ENCODE results near the gene DNPH1. TPM values are rescaled to one million over a fixed set of nuclear protein-coding genes. Genes with fewer than 3 reads are reported as not detected.

DNPH1 gene
- total RNA-seq, 1 donor from 2014 or later = 27.2 TPM

Other genes starting within 250 kb of the DNPH1 start
- 44.3 and 46.1 TPM in 2 replicates for gene PPP2R5D, start 244.9 kb downstream of the DNPH1 start, total RNA-seq
- 66.2 and 67.8 TPM in 2 replicates for gene MEA1, start 215.5 kb downstream of the DNPH1 start, total RNA-seq
- 112 and 114 TPM in 2 replicates for gene KLHDC3, start 215.2 kb downstream of the DNPH1 start, total RNA-seq
- 58.1 and 66.2 TPM in 2 replicates for gene RRP36, start 207.9 kb downstream of the DNPH1 start, total RNA-seq
- 59.9 and 62.3 TPM in 2 replicates for gene CUL7, start 175.6 kb downstream of the DNPH1 start, total RNA-seq
- gene MRPL2, start 170.0 kb downstream of the DNPH1 start, total RNA-seq = 50.7 and 55.2 TPM in 2 replicates
- gene KLC4, start 169.8 kb downstream of the DNPH1 start, total RNA-seq = 39.0 and 44.5 TPM in 2 replicates
- 183 and 189 TPM in 2 replicates for gene PTK7, start 153.2 kb downstream of the DNPH1 start, total RNA-seq
- 29.8 and 32.5 TPM in 2 replicates for gene SRF, start 58.2 kb downstream of the DNPH1 start, total RNA-seq
- gene CUL9, start 47.3 kb downstream of the DNPH1 start, total RNA-seq = 39.5 and 41.9 TPM in 2 replicates
- 0.05 and 0.08 TPM in 2 replicates for gene TTBK1, start 14.0 kb upstream of the DNPH1 start, total RNA-seq
- not detected in 2 replicates for gene SLC22A7, start 68.8 kb upstream of the DNPH1 start, total RNA-seq
- 1.4 and 1.8 TPM in 2 replicates for gene CRIP3, start 79.3 kb upstream of the DNPH1 start, total RNA-seq
- 25.1 and 26.0 TPM in 2 replicates for gene ZNF318, start 140.2 kb upstream of the DNPH1 start, total RNA-seq
- gene ABCC10, start 198.1 kb upstream of the DNPH1 start, total RNA-seq = 40.1 and 42.8 TPM in 2 replicates
- 0.43 TPM in 1 of 2 replicates, not detected in the other for gene DLK2, start 226.1 kb upstream of the DNPH1 start, total RNA-seq
- 38.7 and 42.8 TPM in 2 replicates for gene TJAP1, start 248.1 kb upstream of the DNPH1 start, total RNA-seq

Measured in osteocyte (in vitro differentiated cells).